Activated naive CD8-positive, alpha-beta T cell treated with anti-CD3 and anti-CD28 coated beads, Interleukin-2, amount 50 U/mL, for 24 hours (primary cell): ENCODE measurements around the gene BHLHE41.

Experiments used
- ATAC-seq: fragments of 150-1000 bp; cut with Tn5 transposase; one replicate; pipeline ENCODE4 v1.10.0; 2021
- DNase-seq: peaks from one replicate; pipeline ENCODE4 v3.0.0; 2021
- H3K27ac Mint-ChIP-seq: one replicate; pipeline ENCODE4 v1.8.0; 2021; ENCODE audit warnings: mild to moderate bottlenecking, mixed read lengths
- H3K27me3 Mint-ChIP-seq: one replicate; pipeline ENCODE4 v1.8.0; 2021; ENCODE audit warnings: mixed read lengths
- H3K36me3 Mint-ChIP-seq: one replicate; pipeline ENCODE4 v1.8.0; 2021; ENCODE audit warnings: low read depth, mixed read lengths
- H3K4me1 Mint-ChIP-seq: one replicate; pipeline ENCODE4 v1.8.0; 2021; ENCODE audit warnings: mixed read lengths
- H3K4me3 Mint-ChIP-seq: one replicate; pipeline ENCODE4 v1.8.0; 2021; ENCODE audit warnings: mild to moderate bottlenecking, moderate library complexity, mixed read lengths
- H3K9me3 Mint-ChIP-seq: one replicate; pipeline ENCODE4 v1.8.0; 2021; ENCODE audit warnings: mixed read lengths

BHLHE41 gene

GRCh38 chr12:26124446-26125399 is at the start of gene BHLHE41:
Gene BHLHE41 (minus strand): TSS chr12:26125037. CDS start chr12:26124779, 258 bp downstream.
- peaks cover 79% of the 10 kb centered on the region for H3K27me3 Mint-ChIP-seq
- no peaks in the 10 kb centered on the region for H3K9me3 Mint-ChIP-seq
- no peak within 1 kb of the TSS for H3K27ac Mint-ChIP-seq
- H3K4me3 Mint-ChIP-seq = peak within 1 kb of the TSS; percentile 81
- peaks cover 25% of the 10 kb centered on the region for H3K4me1 Mint-ChIP-seq
- DNase-seq = no peak
- ATAC-seq = no peak
- H3K36me3 Mint-ChIP-seq = no peaks in the 10 kb centered on the region

- Mint-ChIP-seq H3K9me3 (no peaks in the 10 kb centered on the region), H3K36me3 (no peaks in the 10 kb centered on the region), H3K27me3 (peaks cover 8% of the 10 kb centered on the region), H3K4me1 (no peaks in the 10 kb centered on the region), H3K4me3 (no peak overlapping the region), H3K27ac (no peak overlapping the region)
- DNase-seq (no peak), ATAC-seq (no peak)
Measured at GRCh38 chr12:26172946-26173552, 48.2 kb upstream of the BHLHE41 start.

GRCh38 chr12:26172539-26172938 is 47.7 kb upstream of the BHLHE41 start:
- no peak for DNase-seq
- Mint-ChIP-seq H3K4me1 (no peaks in the 10 kb centered on the region), H3K27ac (no peak overlapping the region), H3K9me3 (no peaks in the 10 kb centered on the region), H3K4me3 (no peak overlapping the region), H3K36me3 (no peaks in the 10 kb centered on the region), H3K27me3 (peaks cover 9% of the 10 kb centered on the region)
- no peak for ATAC-seq

- H3K27ac Mint-ChIP-seq = no peak overlapping the region
- no peaks in the 10 kb centered on the region for H3K36me3 Mint-ChIP-seq
- H3K4me1 Mint-ChIP-seq = no peaks in the 10 kb centered on the region
- H3K27me3 Mint-ChIP-seq = peaks cover 14% of the 10 kb centered on the region
- H3K9me3 Mint-ChIP-seq = no peaks in the 10 kb centered on the region
- H3K4me3 Mint-ChIP-seq = no peak overlapping the region
- ATAC-seq = no peak
- DNase-seq = no peak
Measured at GRCh38 chr12:26172013-26172412, 47.2 kb upstream of the BHLHE41 start.

- Mint-ChIP-seq H3K27me3 (peaks cover 23% of the 10 kb centered on the region), H3K36me3 (no peaks in the 10 kb centered on the region), H3K9me3 (no peaks in the 10 kb centered on the region), H3K4me3 (no peak overlapping the region), H3K27ac (no peak overlapping the region), H3K4me1 (no peaks in the 10 kb centered on the region)
- no peak for ATAC-seq
- DNase-seq = no peak
Measured at GRCh38 chr12:26164118-26164517, 39.3 kb upstream of the BHLHE41 start.

- H3K36me3 Mint-ChIP-seq = no peaks in the 10 kb centered on the region
- no peak for DNase-seq
- H3K27me3 Mint-ChIP-seq = peaks cover 21% of the 10 kb centered on the region
- no peak overlapping the region for H3K4me3 Mint-ChIP-seq
- peaks cover 2% of the 10 kb centered on the region for H3K4me1 Mint-ChIP-seq
- no peak for ATAC-seq
- H3K27ac Mint-ChIP-seq = no peak overlapping the region
- H3K9me3 Mint-ChIP-seq = no peaks in the 10 kb centered on the region
Measured at GRCh38 chr12:26162905-26163304, 38.1 kb upstream of the BHLHE41 start.

GRCh38 chr12:26162174-26162573 is 37.3 kb upstream of the BHLHE41 start:
- Mint-ChIP-seq H3K36me3 (no peaks in the 10 kb centered on the region), H3K27ac (no peak overlapping the region), H3K9me3 (no peaks in the 10 kb centered on the region), H3K4me3 (no peak overlapping the region), H3K27me3 (peaks cover 16% of the 10 kb centered on the region), H3K4me1 (peaks cover 2% of the 10 kb centered on the region)
- ATAC-seq = no peak
- DNase-seq = no peak

- DNase-seq = no peak
- H3K9me3 Mint-ChIP-seq = no peaks in the 10 kb centered on the region
Measured at GRCh38 chr12:26158078-26158764, 33.4 kb upstream of the BHLHE41 start.

GRCh38 chr12:26157001-26157400 is 32.2 kb upstream of the BHLHE41 start:
- Mint-ChIP-seq H3K4me1 (peaks cover 2% of the 10 kb centered on the region), H3K36me3 (no peaks in the 10 kb centered on the region), H3K27me3 (peaks cover 11% of the 10 kb centered on the region), H3K27ac (no peak overlapping the region), H3K4me3 (no peak overlapping the region), H3K9me3 (no peaks in the 10 kb centered on the region)
- no peak for DNase-seq
- ATAC-seq = no peak

More at GRCh38 chr12:26158078-26158764, 33.4 kb upstream of the BHLHE41 start:
- peak; percentile 36 for ATAC-seq
- Mint-ChIP-seq H3K4me1 (peaks cover 2% of the 10 kb centered on the region), H3K27ac (no peak overlapping the region), H3K27me3 (peaks cover 11% of the 10 kb centered on the region), H3K36me3 (no peaks in the 10 kb centered on the region), H3K4me3 (no peak overlapping the region)

GRCh38 chr12:26156201-26156871 is 31.5 kb upstream of the BHLHE41 start:
- Mint-ChIP-seq H3K27ac (no peak overlapping the region), H3K4me1 (peaks cover 2% of the 10 kb centered on the region), H3K36me3 (no peaks in the 10 kb centered on the region), H3K4me3 (no peak overlapping the region), H3K27me3 (peaks cover 11% of the 10 kb centered on the region), H3K9me3 (no peaks in the 10 kb centered on the region)
- DNase-seq (no peak), ATAC-seq (peak; percentile 20)

- no peak for DNase-seq
- Mint-ChIP-seq H3K36me3 (no peaks in the 10 kb centered on the region), H3K27me3 (peaks cover 4% of the 10 kb centered on the region), H3K9me3 (no peaks in the 10 kb centered on the region), H3K4me3 (no peak overlapping the region), H3K4me1 (peaks cover 2% of the 10 kb centered on the region), H3K27ac (no peak overlapping the region)
- ATAC-seq = no peak
Measured at GRCh38 chr12:26153421-26154154, 28.8 kb upstream of the BHLHE41 start.

GRCh38 chr12:26152507-26153102 is 27.8 kb upstream of the BHLHE41 start:
- ATAC-seq (no peak), DNase-seq (no peak)
- no peak overlapping the region for H3K4me3 Mint-ChIP-seq
- H3K9me3 Mint-ChIP-seq = no peaks in the 10 kb centered on the region
- H3K27ac Mint-ChIP-seq = no peak overlapping the region
- H3K27me3 Mint-ChIP-seq = peaks cover 4% of the 10 kb centered on the region
- no peaks in the 10 kb centered on the region for H3K36me3 Mint-ChIP-seq
- H3K4me1 Mint-ChIP-seq = no peaks in the 10 kb centered on the region

- H3K27me3 Mint-ChIP-seq = peaks cover 8% of the 10 kb centered on the region
- no peaks in the 10 kb centered on the region for H3K4me1 Mint-ChIP-seq
- H3K36me3 Mint-ChIP-seq = no peaks in the 10 kb centered on the region
- H3K9me3 Mint-ChIP-seq = no peaks in the 10 kb centered on the region
- DNase-seq (no peak), ATAC-seq (no peak)
- H3K27ac Mint-ChIP-seq = no peak overlapping the region
- no peak overlapping the region for H3K4me3 Mint-ChIP-seq
Measured at GRCh38 chr12:26150736-26151450, 26.1 kb upstream of the BHLHE41 start.
